ENCODE results near the gene LIPC. TPM values are rescaled to one million over a fixed set of nuclear protein-coding genes. Genes with fewer than 3 reads are reported as not detected.

The LIPC gene
- total and polyA plus RNA-seq, 2 donors (not counting 3 experiments of a cell fraction or from before 2014, with no cell fraction given) = not detected

GRCh38 chr15:58404722-58405121, 27.1 kb upstream of the LIPC start:
- H3K4me2 ChIP-seq (ENCODE audit: insufficient read depth, low read length) = no peak overlapping the region
- DNase-seq (ENCODE audit: low read depth, low spot score) (no peak), FAIRE-seq (no peak)
- H3K9me3 ChIP-seq (replicated peaks; ENCODE audit: control insufficient read depth, insufficient read depth, low read length) = no peaks in the 10 kb centered on the region
- no peak overlapping the region for H2AFZ ChIP-seq (ENCODE audit: low read depth, low read length)
- no peak overlapping the region for H3K4me3 ChIP-seq (replicated peaks in 1 of 3; ENCODE audit: insufficient read depth in 1 of 3, low read depth in 1 of 3, low read length in 3 of 3)
- ChIA-PET CTCF (no interaction called here), POLR2A (no interaction called here)
- no peak overlapping the region for H3K9ac ChIP-seq (replicated peaks; ENCODE audit: extremely low read depth, insufficient read depth, low read length)
- no peaks in the 10 kb centered on the region for H3K36me3 ChIP-seq (ENCODE audit: control insufficient read depth in 2 of 2, extremely low read depth in 1 of 2, insufficient read depth in 2 of 2, low read length in 2 of 2)
- H3K27me3 ChIP-seq (ENCODE audit: control insufficient read depth in 2 of 2, insufficient read depth in 2 of 2, low read length in 2 of 2) = peaks cover 11 to 17% of the 10 kb centered on the region in 2 experiments
- no TSS peak for BruUV-seq (replicated peaks)
- H3K27ac ChIP-seq (ENCODE audit: insufficient read depth, low read depth, low read length) = no peak overlapping the region
- no peaks in the 10 kb centered on the region for H3K9me1 ChIP-seq (replicated peaks; ENCODE audit: control insufficient read depth, extremely low read depth, insufficient read depth, low read length)
- intact Hi-C loops (cut with micrococcal nuclease) = no loop called here
- no peaks in the 10 kb centered on the region for H3K4me1 ChIP-seq (ENCODE audit: control insufficient read depth, extremely low read depth, insufficient read depth, low read length)
- dilution Hi-C loops (cut with MboI; ENCODE audit: extremely low pct_ligation_motif_present, low sequenced_read_pairs) = no loop called here
- no peak for TF ChIP-seq MYC (IDR thresholded peaks at IDR 0.05; ENCODE audit: low read depth, low read length)
- no peak for TF ChIP-seq FOS (IDR thresholded peaks at IDR 0.05; ENCODE audit: borderline replicate concordance, insufficient read depth, low read length)
- no peak for TF ChIP-seq EZH2 (IDR thresholded peaks at IDR 0.05; ENCODE audit: borderline replicate concordance, low read depth, low read length, severe bottlenecking)
- TF ChIP-seq JUN (IDR thresholded peaks at IDR 0.05; ENCODE audit: borderline replicate concordance, insufficient read depth, insufficient read length, low read depth) = no peak
- TF ChIP-seq POLR2A (IDR thresholded peaks at IDR 0.05; ENCODE audit: low read depth, low read length) = no peak
- no peak for TF ChIP-seq GATA2 (IDR thresholded peaks at IDR 0.05; ENCODE audit: insufficient read depth, insufficient read length, low read depth, low read length)
- TF ChIP-seq, protein P1, sequence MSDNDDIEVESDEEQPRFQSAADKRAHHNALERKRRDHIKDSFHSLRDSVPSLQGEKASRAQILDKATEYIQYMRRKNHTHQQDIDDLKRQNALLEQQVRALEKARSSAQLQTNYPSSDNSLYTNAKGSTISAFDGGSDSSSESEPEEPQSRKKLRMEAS (IDR thresholded peaks at IDR 0.05; ENCODE audit: insufficient read depth, insufficient read length) = no peak
- TF ChIP-seq POLR2AphosphoS5 (IDR thresholded peaks at IDR 0.05; ENCODE audit: insufficient read depth, low read depth, low read length) = no peak
- TF ChIP-seq, protein P2, sequence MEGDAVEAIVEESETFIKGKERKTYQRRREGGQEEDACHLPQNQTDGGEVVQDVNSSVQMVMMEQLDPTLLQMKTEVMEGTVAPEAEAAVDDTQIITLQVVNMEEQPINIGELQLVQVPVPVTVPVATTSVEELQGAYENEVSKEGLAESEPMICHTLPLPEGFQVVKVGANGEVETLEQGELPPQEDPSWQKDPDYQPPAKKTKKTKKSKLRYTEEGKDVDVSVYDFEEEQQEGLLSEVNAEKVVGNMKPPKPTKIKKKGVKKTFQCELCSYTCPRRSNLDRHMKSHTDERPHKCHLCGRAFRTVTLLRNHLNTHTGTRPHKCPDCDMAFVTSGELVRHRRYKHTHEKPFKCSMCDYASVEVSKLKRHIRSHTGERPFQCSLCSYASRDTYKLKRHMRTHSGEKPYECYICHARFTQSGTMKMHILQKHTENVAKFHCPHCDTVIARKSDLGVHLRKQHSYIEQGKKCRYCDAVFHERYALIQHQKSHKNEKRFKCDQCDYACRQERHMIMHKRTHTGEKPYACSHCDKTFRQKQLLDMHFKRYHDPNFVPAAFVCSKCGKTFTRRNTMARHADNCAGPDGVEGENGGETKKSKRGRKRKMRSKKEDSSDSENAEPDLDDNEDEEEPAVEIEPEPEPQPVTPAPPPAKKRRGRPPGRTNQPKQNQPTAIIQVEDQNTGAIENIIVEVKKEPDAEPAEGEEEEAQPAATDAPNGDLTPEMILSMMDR (IDR thresholded peaks at IDR 0.05; ENCODE audit: extremely low read depth in 1 of 2, insufficient read depth in 1 of 2, low read depth in 1 of 2, low read length in 2 of 2) = no peak
- H4K20me1 ChIP-seq (replicated peaks; ENCODE audit: control insufficient read depth, extremely low read depth, insufficient read depth, low read length) = no peaks in the 10 kb centered on the region
- no peaks in the 10 kb centered on the region for H3K79me2 ChIP-seq (ENCODE audit: control insufficient read depth, insufficient read depth, low read length)

All from endothelial cell of umbilical vein (primary cell).